ENCODE results near the gene ANO8.

ANO8 gene

GRCh38 chr19:17327654-17328516 is 6.8 kb downstream of the ANO8 start:
- DNase-seq, result no peak

GRCh38 chr19:17327068-17327653 is 7.5 kb downstream of the ANO8 start:
- no peak for DNase-seq

GRCh38 chr19:17326595-17326966 is 8.1 kb downstream of the ANO8 start:
- DNase-seq, result no peak

GRCh38 chr19:17325881-17326594 is 8.6 kb downstream of the ANO8 start:
- no peak for DNase-seq

- DNase-seq, result no peak
Observed at GRCh38 chr19:17325133-17325532, 9.5 kb downstream of the ANO8 start.

- DNase-seq, result no peak
Observed at GRCh38 chr19:17324357-17325114, 10.1 kb downstream of the ANO8 start.

- no peak for DNase-seq
Observed at GRCh38 chr19:17323964-17324332, 10.7 kb downstream of the ANO8 start.

GRCh38 chr19:17323300-17323963 is 11.2 kb downstream of the ANO8 start:
- no peak for DNase-seq

GRCh38 chr19:17322854-17323253 is 11.8 kb downstream of the ANO8 start:
- no peak for DNase-seq

GRCh38 chr19:17321655-17322489 is 12.8 kb downstream of the ANO8 start:
- DNase-seq, result no peak

- DNase-seq, result no peak
Observed at GRCh38 chr19:17320435-17320834, 14.2 kb downstream of the ANO8 start.

GRCh38 chr19:17319473-17320238 is 15.0 kb downstream of the ANO8 start:
- no peak for DNase-seq

GRCh38 chr19:17318966-17319365 is 15.7 kb downstream of the ANO8 start:
- no peak for DNase-seq

- DNase-seq, result no peak
Observed at GRCh38 chr19:17314007-17314593, 20.6 kb downstream of the ANO8 start.

GRCh38 chr19:17312189-17313113 is 22.2 kb downstream of the ANO8 start:
- no peak for DNase-seq

- peak; percentile 62 for DNase-seq
Observed at GRCh38 chr19:17311455-17312188, 23.0 kb downstream of the ANO8 start.

GRCh38 chr19:17309965-17310461 is 24.6 kb downstream of the ANO8 start:
- DNase-seq, result no peak

All from T1000 (cell line).